ENCODE data around the gene RANBP3. TPM values are rescaled to one million over a fixed set of nuclear protein-coding genes. Genes with fewer than 3 reads are reported as not detected.

Gene RANBP3
- total RNA-seq, 1 donor from 2014 or later = 25.0 TPM

- Histone ChIP-seq H3K27me3 (ENCODE audit: control insufficient read depth, insufficient read depth, low read length) (no peaks in the 10 kb centered on the region), H3K4me3 (ENCODE audit: low read depth, low read length) (no peak overlapping the region), H3K36me3 (ENCODE audit: control insufficient read depth, insufficient read depth, low read length) (peaks cover 5% of the 10 kb centered on the region)
- FAIRE-seq = no peak
- peak; percentile 58 for DNase-seq (ENCODE audit: low read depth)
- peak; percentile 87 for TF ChIP-seq CTCF (IDR thresholded peaks at IDR 0.05; ENCODE audit: insufficient read depth, low read length, severe bottlenecking)
Observed at GRCh38 chr19:6021878-6022569, 44.1 kb upstream of the RANBP3 start.

- DNase-seq (ENCODE audit: low read depth) = no peak
- no peak for FAIRE-seq
- no peaks in the 10 kb centered on the region for H3K27me3 ChIP-seq (ENCODE audit: control insufficient read depth, insufficient read depth, low read length)
- H3K4me3 ChIP-seq (ENCODE audit: low read depth, low read length) = no peak overlapping the region
- peaks cover 3% of the 10 kb centered on the region for H3K36me3 ChIP-seq (ENCODE audit: control insufficient read depth, insufficient read depth, low read length)
- TF ChIP-seq CTCF (IDR thresholded peaks at IDR 0.05; ENCODE audit: insufficient read depth, low read length, severe bottlenecking) = peak; percentile 19
Observed at GRCh38 chr19:6020972-6021805, 43.2 kb upstream of the RANBP3 start.

- TF ChIP-seq CTCF (IDR thresholded peaks at IDR 0.05; ENCODE audit: insufficient read depth, low read length, severe bottlenecking) = no peak
- Histone ChIP-seq H3K27me3 (ENCODE audit: control insufficient read depth, insufficient read depth, low read length) (no peaks in the 10 kb centered on the region), H3K4me3 (ENCODE audit: low read depth, low read length) (no peak overlapping the region), H3K36me3 (ENCODE audit: control insufficient read depth, insufficient read depth, low read length) (peaks cover 3% of the 10 kb centered on the region)
- peak; percentile 70 for FAIRE-seq
- DNase-seq (ENCODE audit: low read depth) = peak; percentile 32
Observed at GRCh38 chr19:6020166-6020882, 42.4 kb upstream of the RANBP3 start.

- Histone ChIP-seq H3K36me3 (ENCODE audit: control insufficient read depth, insufficient read depth, low read length) (peaks cover 2% of the 10 kb centered on the region), H3K27me3 (ENCODE audit: control insufficient read depth, insufficient read depth, low read length) (no peaks in the 10 kb centered on the region), H3K4me3 (ENCODE audit: low read depth, low read length) (no peak overlapping the region)
- FAIRE-seq = no peak
- DNase-seq (ENCODE audit: low read depth) = no peak
- TF ChIP-seq CTCF (IDR thresholded peaks at IDR 0.05; ENCODE audit: insufficient read depth, low read length, severe bottlenecking) = peak; percentile 6
Observed at GRCh38 chr19:6018786-6019185, 40.8 kb upstream of the RANBP3 start.

GRCh38 chr19:6017576-6017975 is 39.6 kb upstream of the RANBP3 start:
- H3K4me3 ChIP-seq (ENCODE audit: low read depth, low read length) = no peak overlapping the region
- no peak for TF ChIP-seq CTCF (IDR thresholded peaks at IDR 0.05; ENCODE audit: insufficient read depth, low read length, severe bottlenecking)
- H3K36me3 ChIP-seq (ENCODE audit: control insufficient read depth, insufficient read depth, low read length) = peaks cover 2% of the 10 kb centered on the region
- no peak for DNase-seq (ENCODE audit: low read depth)
- H3K27me3 ChIP-seq (ENCODE audit: control insufficient read depth, insufficient read depth, low read length) = no peaks in the 10 kb centered on the region
- FAIRE-seq = no peak
